ENCODE measurements around the gene NUP93.

- no peak for TF ChIP-seq POLR2A (IDR thresholded peaks at IDR 0.05)
- no peak for TF ChIP-seq CTCF (IDR thresholded peaks at IDR 0.05)
- TF ChIP-seq POLR2AphosphoS5 (IDR thresholded peaks at IDR 0.05), result no peak
Measured at GRCh38 chr16:56849690-56850680, 120.1 kb downstream of the NUP93 start.

All from prostate gland (tissue), 2 donors.